OCI-LY3 (cell line): Measurements from ENCODE around the gene GPR26.

Experiments
- H2AFZ ChIP-seq: fragments of 200-600, 300-600 bp; shearing (Covaris generic); 2 replicates; pipeline ENCODE4 v1.6.0; 2014; ENCODE audit warnings: antibody characterized with exemption, low read depth, low read length
- H3K27ac ChIP-seq: fragments of 200-600, 300-600 bp; sonication (generic); 2 replicates; pipeline ENCODE4 v1.5.1; 2014; ENCODE audit warnings: mild to moderate bottlenecking, low read length, moderate library complexity, mixed read lengths
- H3K27me3 ChIP-seq: fragments of 200-600, 300-600 bp; sonication (generic); 2 replicates; pipeline ENCODE4 v1.6.1; 2014; ENCODE audit warnings: low read depth, low read length, mixed read lengths
- H3K36me3 ChIP-seq: fragments of 200-600, 300-600 bp; sonication (generic); replicated peaks from 2 replicates; pipeline ENCODE3; 2014; ENCODE audit warnings: low read depth, low read length, mixed read lengths
- H3K4me1 ChIP-seq: fragments of 300-600, 200-600 bp; sonication (generic); 2 replicates; pipeline ENCODE4 v1.6.1; 2014; ENCODE audit warnings: low read length, mixed read lengths
- H3K4me2 ChIP-seq: fragments of 200-600, 300-600 bp; sonication (generic); 2 replicates; pipeline ENCODE4 v1.6.1; 2014; ENCODE audit warnings: low read length, mixed read lengths
- H3K4me3 ChIP-seq: fragments of 300-600, 200-600 bp; sonication (generic); 2 replicates; pipeline ENCODE4 v1.5.1; 2014; ENCODE audit warnings: antibody characterized with exemption, mild to moderate bottlenecking, low read length, moderate library complexity
- H3K79me2 ChIP-seq: fragments of 300-600, 200-600 bp; shearing (Covaris generic); 2 replicates; pipeline ENCODE4 v1.6.1; 2014; ENCODE audit warnings: mild to moderate bottlenecking, low read length, mixed read lengths
- H3K9ac ChIP-seq: fragments of 300-600, 200-600 bp; shearing (Covaris generic); 2 replicates; pipeline ENCODE4 v1.6.0; 2014; ENCODE audit warnings: mild to moderate bottlenecking, low read length, moderate library complexity
- H3K9me3 ChIP-seq: fragments of 200-600, 300-600 bp; shearing (Covaris generic); 2 replicates; pipeline ENCODE4 v1.6.1; 2014; ENCODE audit warnings: low read length, mixed read lengths; ENCODE audit not compliant: insufficient read depth
- H4K20me1 ChIP-seq: fragments of 200-600, 300-600 bp; sonication (generic); 2 replicates; pipeline ENCODE4 v1.6.1; 2016; ENCODE audit warnings: low read length, mixed read lengths; ENCODE audit not compliant: insufficient read depth
- CTCF ChIP-seq: fragments of 200-600, 300-600 bp; sonication (generic); IDR thresholded peaks from 2 replicates; pipeline ENCODE4 v1.5.1; 2014; ENCODE audit warnings: antibody characterized with exemption, low read length, low read depth
- EZH2phosphoT487 ChIP-seq: fragments of 200-600 bp; shearing (Covaris generic); IDR thresholded peaks from 2 replicates; pipeline ENCODE4 v1.6.1; 2018; ENCODE audit warnings: antibody characterized with exemption, mixed run types, low read depth

The GPR26 gene

GRCh38 chr10:123640016-123640535 lies 26.1 kb upstream of the GPR26 start:
- Histone ChIP-seq H3K4me2 (no peak overlapping the region), H3K27me3 (peaks cover 22% of the 10 kb centered on the region), H3K9ac (no peak overlapping the region), H2AFZ (no peak overlapping the region), H3K27ac (no peak overlapping the region), H4K20me1 (no peaks in the 10 kb centered on the region), H3K79me2 (no peaks in the 10 kb centered on the region), H3K4me3 (no peak overlapping the region), H3K36me3 (no peaks in the 10 kb centered on the region), H3K9me3 (no peaks in the 10 kb centered on the region), H3K4me1 (no peaks in the 10 kb centered on the region)
- no peak for TF ChIP-seq CTCF
- TF ChIP-seq EZH2phosphoT487: no peak

- no peak for TF ChIP-seq EZH2phosphoT487
- no peak for TF ChIP-seq CTCF
- H3K9ac ChIP-seq: no peak overlapping the region
- H3K4me3 ChIP-seq: no peak overlapping the region
- no peak overlapping the region for H2AFZ ChIP-seq
- H3K4me2 ChIP-seq: no peak overlapping the region
- no peaks in the 10 kb centered on the region for H4K20me1 ChIP-seq
- peaks cover 22% of the 10 kb centered on the region for H3K27me3 ChIP-seq
- no peaks in the 10 kb centered on the region for H3K79me2 ChIP-seq
- H3K9me3 ChIP-seq: no peaks in the 10 kb centered on the region
- H3K27ac ChIP-seq: no peak overlapping the region
- H3K36me3 ChIP-seq: no peaks in the 10 kb centered on the region
- H3K4me1 ChIP-seq: no peaks in the 10 kb centered on the region
Observed at GRCh38 chr10:123642293-123642692, 23.9 kb upstream of the GPR26 start.

GRCh38 chr10:123642697-123643096 lies 23.5 kb upstream of the GPR26 start:
- Histone ChIP-seq H2AFZ (no peak overlapping the region), H3K4me3 (no peak overlapping the region), H3K4me2 (no peak overlapping the region), H3K36me3 (no peaks in the 10 kb centered on the region), H3K9ac (no peak overlapping the region), H3K79me2 (no peaks in the 10 kb centered on the region), H3K9me3 (no peaks in the 10 kb centered on the region), H3K27ac (no peak overlapping the region), H3K27me3 (peaks cover 22% of the 10 kb centered on the region), H3K4me1 (no peaks in the 10 kb centered on the region), H4K20me1 (no peaks in the 10 kb centered on the region)
- TF ChIP-seq EZH2phosphoT487: no peak
- TF ChIP-seq CTCF: no peak

- Histone ChIP-seq H3K4me1 (no peaks in the 10 kb centered on the region), H3K4me3 (no peak overlapping the region), H3K27ac (no peak overlapping the region), H3K79me2 (no peaks in the 10 kb centered on the region), H3K9ac (no peak overlapping the region), H2AFZ (no peak overlapping the region), H4K20me1 (no peaks in the 10 kb centered on the region), H3K27me3 (peaks cover 19% of the 10 kb centered on the region), H3K9me3 (no peaks in the 10 kb centered on the region), H3K36me3 (no peaks in the 10 kb centered on the region), H3K4me2 (no peak overlapping the region)
- TF ChIP-seq EZH2phosphoT487 (no peak), CTCF (no peak)
Observed at GRCh38 chr10:123643315-123643714, 22.8 kb upstream of the GPR26 start.
